GM23248 (cell line): ENCODE data around the gene STK32A.

Source experiments
- EZH2 ChIP-seq: fragments of 200-600 bp; sonication (generic); IDR thresholded peaks from 2 replicates; pipeline ENCODE4 v1.6.1; 2018; ENCODE audit warnings: antibody characterized with exemption, mild to moderate bottlenecking; ENCODE audit not compliant: insufficient read depth, poor library complexity, severe bottlenecking
- EZH2phosphoT487 ChIP-seq: fragments of 200-600 bp; sonication (generic); IDR thresholded peaks from 2 replicates; pipeline ENCODE4 v1.6.1; 2018; ENCODE audit warnings: antibody characterized with exemption, moderate library complexity, mild to moderate bottlenecking, low read depth; ENCODE audit not compliant: insufficient read depth

DNA sequence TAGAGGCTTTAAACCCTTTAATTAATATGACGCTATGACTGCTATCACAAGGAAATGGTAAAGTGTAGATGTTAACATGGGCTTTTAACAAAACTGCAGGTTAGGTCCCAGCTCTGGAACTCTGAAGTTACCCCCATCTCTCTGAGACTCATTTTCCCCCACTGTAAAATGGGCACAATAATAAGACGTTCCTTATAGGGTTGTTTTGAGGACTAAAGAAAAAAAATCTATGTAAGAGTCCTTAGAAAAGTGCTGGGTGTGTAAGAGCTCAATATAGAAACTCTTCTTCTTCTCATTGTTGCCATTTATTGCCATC lies 45.8 kb upstream of the STK32A start:
- TF ChIP-seq EZH2, result no peak
- no peak for TF ChIP-seq EZH2phosphoT487
